Testis (tissue), 3 donors: ENCODE measurements around the gene NPEPL1. TPM values are rescaled to one million over a fixed set of nuclear protein-coding genes. Genes with fewer than 3 reads are reported as not detected.
"Not testable (repeated sequence)": the region's sequence is repeated elsewhere in the genome, so short reads cannot be mapped to it uniquely, and the experiment has no call there.

Experiments used
- DNase-seq: peaks from one replicate; pipeline ENCODE4 v3.0.0-alpha.2; 2019
- H3K27ac ChIP-seq, 2 donors: fragments of 200-600 bp; sonication (generic); one replicate each; pipeline ENCODE4 v1.5.1; 2019
- H3K27me3 ChIP-seq: fragments of 200-600 bp; sonication (generic); one replicate; pipeline ENCODE4 v1.5.1; 2019
- H3K36me3 ChIP-seq: fragments of 200-600 bp; sonication (generic); one replicate; pipeline ENCODE4 v1.5.1; 2017; ENCODE audit warnings: low read depth; ENCODE audit errors: missing control alignments
- H3K4me1 ChIP-seq: fragments of 200-600 bp; sonication (generic); one replicate; pipeline ENCODE4 v1.5.1; 2019
- H3K4me3 ChIP-seq, 2 donors: fragments of 200-600 bp; sonication (generic); one replicate each; pipeline ENCODE4 v1.5.1; 2017 to 2019
- H3K9me3 ChIP-seq: fragments of 200-600 bp; sonication (generic); one replicate; pipeline ENCODE4 v1.5.1; 2017
- POLR2A ChIP-seq: fragments of 450-650 bp; IDR thresholded peaks from one replicate; pipeline ENCODE4 v1.6.1; 2017; ENCODE audit warnings: antibody characterized with exemption, mild to moderate bottlenecking, moderate library complexity
- WGBS, 2 donors: methylation state at CpG; one replicate each; pipeline ENCODE4 v1.1.5; 2018; 5-methylcytosine and 5-hydroxymethylcytosine counted together
- intact Hi-C: fragments of 100-400 bp; cut with DNase I; formaldehyde crosslinking; loops from one replicate; pipeline ENCODE4 v1.15.1; 2023; ENCODE audit warnings: low total_unique reads
- polyA plus RNA-seq: library from polyadenylated mRNA; stranded (reverse); fragments of 350-450 nt; fragmentation: Illumina TruSeq; extraction: RNeasy Lipid Tissue Mini Kit (QIAGEN cat#74804); gene quantifications from one replicate; pipeline ENCODE4 v1.2.3, GENCODE V29; 2014; ENCODE audit warnings: low read depth, low replicate concordance; ENCODE audit not compliant: insufficient read depth
- total RNA-seq, 2 donors: library from RNA; depleted of rRNA; stranded (reverse); fragments of >200 nt; gene quantifications; one replicate each; pipeline ENCODE4 v1.2.3, GENCODE V29; 2016
- TF ChIP-seq, protein P1 (sequence below), 3 experiments: fragments of 450-650 bp in 2 of 3; fragments of 200-600 bp in 1 of 3; sonication (generic) in 1 of 3; IDR thresholded peaks; one replicate each; pipeline ENCODE4 v1.5.1; 2016 to 2019; ENCODE audit warnings: antibody characterized with exemption in 3 of 3, mild to moderate bottlenecking in 2 of 3, moderate library complexity in 1 of 3

NPEPL1 gene
- total and polyA plus RNA-seq, 3 donors from 2014 or later, result 47.6 to 79.9 (median 56.3) TPM

- TF ChIP-seq POLR2A, result no peak
- TF ChIP-seq, protein P1, sequence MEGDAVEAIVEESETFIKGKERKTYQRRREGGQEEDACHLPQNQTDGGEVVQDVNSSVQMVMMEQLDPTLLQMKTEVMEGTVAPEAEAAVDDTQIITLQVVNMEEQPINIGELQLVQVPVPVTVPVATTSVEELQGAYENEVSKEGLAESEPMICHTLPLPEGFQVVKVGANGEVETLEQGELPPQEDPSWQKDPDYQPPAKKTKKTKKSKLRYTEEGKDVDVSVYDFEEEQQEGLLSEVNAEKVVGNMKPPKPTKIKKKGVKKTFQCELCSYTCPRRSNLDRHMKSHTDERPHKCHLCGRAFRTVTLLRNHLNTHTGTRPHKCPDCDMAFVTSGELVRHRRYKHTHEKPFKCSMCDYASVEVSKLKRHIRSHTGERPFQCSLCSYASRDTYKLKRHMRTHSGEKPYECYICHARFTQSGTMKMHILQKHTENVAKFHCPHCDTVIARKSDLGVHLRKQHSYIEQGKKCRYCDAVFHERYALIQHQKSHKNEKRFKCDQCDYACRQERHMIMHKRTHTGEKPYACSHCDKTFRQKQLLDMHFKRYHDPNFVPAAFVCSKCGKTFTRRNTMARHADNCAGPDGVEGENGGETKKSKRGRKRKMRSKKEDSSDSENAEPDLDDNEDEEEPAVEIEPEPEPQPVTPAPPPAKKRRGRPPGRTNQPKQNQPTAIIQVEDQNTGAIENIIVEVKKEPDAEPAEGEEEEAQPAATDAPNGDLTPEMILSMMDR (IDR thresholded peaks at IDR 0.05), result no peak
- DNase-seq, result no peak
- 82 to 90% methylated on average over 9 of the region's 9 CpGs for WGBS, 2 donors
- no peaks in the 10 kb centered on the region for H3K9me3 ChIP-seq
- no peaks in the 10 kb centered on the region for H3K36me3 ChIP-seq
- H3K27ac ChIP-seq, result no peak overlapping the region
- no peaks in the 10 kb centered on the region for H3K27me3 ChIP-seq
- no peaks in the 10 kb centered on the region for H3K4me1 ChIP-seq
- intact Hi-C loops, result no loop called here
- H3K4me3 ChIP-seq, result no peak overlapping the region
Observed at GRCh38 chr20:58722877-58723627, 30.5 kb downstream of the NPEPL1 start.

DNA sequence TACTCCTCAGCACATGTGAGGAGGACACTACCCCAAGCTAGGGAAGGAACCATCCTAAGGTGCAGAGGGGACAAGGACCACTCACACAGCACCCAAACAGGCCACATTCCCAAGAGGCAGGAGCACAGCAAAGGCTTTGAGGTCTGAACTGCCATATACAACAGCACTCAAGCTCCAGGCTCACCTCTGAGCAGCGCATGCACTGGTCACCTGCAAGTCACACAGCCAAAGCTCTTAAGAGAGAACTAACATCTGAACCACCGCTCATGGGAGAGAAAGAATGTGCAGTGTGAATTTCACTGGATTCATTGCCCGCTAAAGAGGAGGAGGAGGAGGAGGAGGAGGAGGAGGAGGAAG lies 31.0 kb downstream of the NPEPL1 start:
- Histone ChIP-seq H3K9me3 (no peaks in the 10 kb centered on the region), H3K4me1 (no peaks in the 10 kb centered on the region), H3K27me3 (no peaks in the 10 kb centered on the region), H3K4me3 (no peak overlapping the region), H3K27ac (no peak overlapping the region), H3K36me3 (no peaks in the 10 kb centered on the region)
- 88 to 94% methylated on average over 3 of the region's 3 CpGs for WGBS, 2 donors
- intact Hi-C loops, result no loop called here
- no peak for TF ChIP-seq POLR2A
- TF ChIP-seq, protein P1 (IDR thresholded peaks at IDR 0.05), result no peak
- DNase-seq, result no peak

DNA sequence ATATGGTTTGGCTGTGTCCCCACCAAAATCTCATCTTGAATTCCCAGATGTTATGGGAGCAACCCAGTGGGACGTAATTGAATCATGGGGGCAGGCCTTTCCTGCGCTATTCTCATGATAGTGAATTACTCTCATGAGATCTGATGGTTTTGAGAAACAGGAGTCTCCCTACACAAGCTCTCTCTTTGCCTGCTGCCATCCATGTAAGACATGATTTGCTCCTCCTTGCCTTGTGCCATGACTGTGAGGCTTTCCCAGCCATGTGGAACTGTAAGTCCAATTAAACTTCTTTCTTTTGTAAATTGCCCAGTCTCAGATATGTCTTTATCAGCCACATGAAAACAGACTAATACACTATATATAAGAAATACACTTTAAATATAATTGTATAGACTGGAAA lies 33.6 kb downstream of the NPEPL1 start:
- H3K9me3 ChIP-seq, H3K4me1 ChIP-seq, H3K36me3 ChIP-seq, H3K27me3 ChIP-seq, H3K27ac ChIP-seq, DNase-seq, intact Hi-C loops, H3K4me3 ChIP-seq: not testable (repeated sequence)
- 72 to 94% methylated on average over 2 of the region's 2 CpGs for WGBS, 2 donors

GRCh38 chr20:58731192-58731591 lies 38.6 kb downstream of the NPEPL1 start:
- DNase-seq, result no peak
- no peaks in the 10 kb centered on the region for H3K27me3 ChIP-seq
- no peaks in the 10 kb centered on the region for H3K36me3 ChIP-seq
- H3K9me3 ChIP-seq, result no peaks in the 10 kb centered on the region
- H3K4me3 ChIP-seq, result no peak overlapping the region
- 92 to 93% methylated on average over 2 of the region's 2 CpGs for WGBS, 2 donors
- TF ChIP-seq POLR2A, result no peak
- TF ChIP-seq, protein P1 (IDR thresholded peaks at IDR 0.05), result no peak
- intact Hi-C loops, result no loop called here
- no peak overlapping the region for H3K27ac ChIP-seq
- H3K4me1 ChIP-seq, result no peaks in the 10 kb centered on the region

DNA sequence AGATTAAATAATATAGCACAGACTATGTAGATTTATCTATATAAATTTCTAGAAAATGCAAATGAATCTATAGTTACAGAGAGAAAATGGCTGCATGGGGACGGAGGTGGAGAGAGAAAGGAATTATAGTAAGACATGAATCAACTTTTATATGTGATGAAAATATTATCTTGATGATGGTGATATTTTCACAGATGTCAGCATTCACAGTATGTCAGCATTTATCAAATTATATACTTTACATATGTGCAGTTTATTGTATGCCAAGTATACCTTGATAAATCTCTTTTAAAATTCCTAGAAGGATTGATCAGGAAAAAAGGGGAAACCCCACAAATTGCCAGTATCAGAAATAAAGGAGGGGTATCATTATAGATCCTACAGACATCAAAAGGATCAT lies 44.6 kb downstream of the NPEPL1 start:
- no peaks in the 10 kb centered on the region for H3K36me3 ChIP-seq
- H3K27me3 ChIP-seq, result no peaks in the 10 kb centered on the region
- no peaks in the 10 kb centered on the region for H3K4me1 ChIP-seq
- TF ChIP-seq, protein P1 (IDR thresholded peaks at IDR 0.05), result no peak
- TF ChIP-seq POLR2A, result no peak
- H3K27ac ChIP-seq, result no peak overlapping the region
- no peak for DNase-seq
- no peak overlapping the region for H3K4me3 ChIP-seq
- 93 to 98% methylated on average over 1 of the region's 1 CpG for WGBS, 2 donors
- intact Hi-C loops, result no loop called here
- H3K9me3 ChIP-seq, result no peaks in the 10 kb centered on the region
